T-cell (primary cell): Measurements from ENCODE around the gene EIF3C. TPM values are rescaled to one million over a fixed set of nuclear protein-coding genes. Genes with fewer than 3 reads are reported as not detected.
A peak's percentile ranks its signal among the peaks of the same experiment; 100 is the strongest.
"Not testable (repeated sequence)": the region's sequence is repeated elsewhere in the genome, so short reads cannot be mapped to it uniquely, and the experiment has no call there.

ENCODE experiments used
- ATAC-seq, 4 experiments: fragments of 200-7000 bp in 3 of 4; fragments of 150-1000 bp in 1 of 4; cut with Tn5 transposase; replicated peaks in 1 of 4; 1 replicate in 3 of 4; 2 replicates in 1 of 4; pipeline ENCODE4 v1.10.0; 2021; ENCODE audit warnings: moderate library complexity in 3 of 4, mild to moderate bottlenecking in 2 of 4, moderate number of reproducible peaks in 1 of 4
- CTCF ChIA-PET, 2 donors: fragments of 300-600 bp; sonication (Branson Sonifier 250); formaldehyde crosslinking; loops; one replicate each; lab custom pipeline; 2022; ENCODE audit warnings: antibody characterized with exemption in 2 of 2; lab: Charles Lee
- POLR2A ChIA-PET, 2 donors: fragments of 300-600 bp; sonication (Branson Sonifier 250); formaldehyde crosslinking; loops; one replicate each; lab custom pipeline; 2022; ENCODE audit warnings: antibody characterized with exemption in 2 of 2; lab: Charles Lee
- DNase-seq, 35 experiments: peaks; one replicate each; pipeline versions ENCODE4 v3.0.0 to v3.0.0-alpha.2; 2013 to 2023
- H3K27ac ChIP-seq: one replicate; pipeline ENCODE4 v1.5.1; 2013; ENCODE audit warnings: low read length
- H3K27me3 ChIP-seq, 2 experiments: replicated peaks in 1 of 2; 1 replicate in 1 of 2; 2 replicates in 1 of 2; pipeline versions ENCODE4 v1.6.1 to v1.7.0; 2013; ENCODE audit warnings: low read length in 1 of 2, mixed read lengths in 1 of 2; ENCODE audit not compliant: control insufficient read depth in 2 of 2, insufficient read depth in 2 of 2; ENCODE audit errors: extremely low read depth in 1 of 2
- H3K36me3 ChIP-seq, 2 donors: 1 replicate in 1 of 2; 2 replicates in 1 of 2; pipeline versions ENCODE4 v1.6.1 to v1.7.0; 2013; ENCODE audit warnings: low read length in 1 of 2; ENCODE audit not compliant: control insufficient read depth in 2 of 2, insufficient read depth in 1 of 2; ENCODE audit errors: extremely low read depth in 1 of 2
- H3K4me1 ChIP-seq, 2 experiments: 1 replicate in 1 of 2; 2 replicates in 1 of 2; pipeline versions ENCODE4 v1.6.1 to v1.7.0; 2013; ENCODE audit warnings: low read length in 2 of 2, mixed read lengths in 1 of 2; ENCODE audit not compliant: insufficient read depth in 2 of 2, control insufficient read depth in 1 of 2; ENCODE audit errors: extremely low read depth in 1 of 2
- H3K4me3 ChIP-seq, 2 donors: 1 replicate in 1 of 2; 2 replicates in 1 of 2; pipeline versions ENCODE4 v1.5.1 to v1.7.0; 2013; ENCODE audit warnings: mild to moderate bottlenecking in 2 of 2, low read length in 1 of 2, moderate library complexity in 1 of 2; ENCODE audit not compliant: control insufficient read depth in 1 of 2; ENCODE audit errors: extremely low read depth in 1 of 2
- H3K9me3 ChIP-seq: 2 replicates; pipeline ENCODE4 v1.7.0; 2013
- H3K27ac Mint-ChIP-seq, 2 donors: one replicate each; pipeline ENCODE4 v1.8.0; 2020 to 2021; ENCODE audit warnings: mild to moderate bottlenecking in 2 of 2, mixed read lengths in 2 of 2
- H3K27me3 Mint-ChIP-seq, 2 donors: one replicate each; pipeline ENCODE4 v1.8.0; 2021 to 2022; ENCODE audit warnings: mixed read lengths in 2 of 2
- H3K36me3 Mint-ChIP-seq: one replicate; pipeline ENCODE4 v1.8.0; 2021; ENCODE audit warnings: mixed read lengths
- H3K4me1 Mint-ChIP-seq, 3 donors: one replicate each; pipeline ENCODE4 v1.8.0; 2020 to 2022; ENCODE audit warnings: mixed read lengths in 3 of 3, mild to moderate bottlenecking in 1 of 3
- H3K4me3 Mint-ChIP-seq, 3 donors: one replicate each; pipeline ENCODE4 v1.8.0; 2020 to 2022; ENCODE audit warnings: mild to moderate bottlenecking in 3 of 3, mixed read lengths in 3 of 3, moderate library complexity in 3 of 3
- H3K9me3 Mint-ChIP-seq, 3 donors: one replicate each; pipeline ENCODE4 v1.8.0; 2020 to 2022; ENCODE audit warnings: mixed read lengths in 3 of 3
- WGBS: methylation state at CpG from one replicate; pipeline ENCODE4 v1.1.5; 2013; ENCODE audit warnings: missing lambda C conversion rate; ENCODE audit not compliant: insufficient coverage; 5-methylcytosine and 5-hydroxymethylcytosine counted together
- total RNA-seq, 35 experiments: library from RNA in 6 of 35; stranded (reverse) in 6 of 35; fragments of 120-200 nt in 1 of 35; gene quantifications; one replicate each; pipeline versions ENCODE4 v1.2.1 to v1.2.4 and lab custom pipeline; 2013 to 2026

EIF3C gene
- total RNA-seq, result 100 to 1,000 TPM; 196 to 414 (median 337) TPM
- total RNA-seq (2013), result 347 TPM
- 2.4 to 20.1 (median 5.0) reads per million in 29 experiments for total RNA-seq (lab: John Stamatoyannopoulos, UW)

GRCh38 chr16:28711220-28712083 is at the start of gene EIF3C:
Gene EIF3C, plus strand, starts transcription at chr16:28711464. Its CDS starts 223 bp downstream, at chr16:28711687.
- CTCF ChIA-PET, H3K4me1 ChIP-seq, H3K9me3 ChIP-seq, H3K27ac Mint-ChIP-seq, H3K27me3 Mint-ChIP-seq, H3K4me1 Mint-ChIP-seq, DNase-seq, H3K9me3 Mint-ChIP-seq, H3K27ac ChIP-seq, H3K27me3 ChIP-seq, H3K36me3 ChIP-seq, POLR2A ChIA-PET, H3K4me3 ChIP-seq, H3K4me3 Mint-ChIP-seq, H3K36me3 Mint-ChIP-seq: not testable (repeated sequence)
- WGBS, result no CpG with 5 or more reads among the region's 66 CpGs
- peak; percentile 100 for ATAC-seq

- CTCF ChIA-PET, H3K9me3 Mint-ChIP-seq, H3K4me3 Mint-ChIP-seq, H3K4me3 ChIP-seq, POLR2A ChIA-PET, H3K36me3 ChIP-seq, H3K4me1 ChIP-seq, H3K27ac Mint-ChIP-seq, ATAC-seq, H3K27me3 ChIP-seq, DNase-seq, H3K36me3 Mint-ChIP-seq, H3K27me3 Mint-ChIP-seq, H3K4me1 Mint-ChIP-seq, H3K27ac ChIP-seq, H3K9me3 ChIP-seq: not testable (repeated sequence)
- WGBS, result no CpG with 5 or more reads among the region's 25 CpGs
Observed at GRCh38 chr16:28666264-28666663, 45.0 kb upstream of the EIF3C start.

GRCh38 chr16:28667480-28667879 is 43.8 kb upstream of the EIF3C start:
- no CpG with 5 or more reads among the region's 7 CpGs for WGBS
- POLR2A ChIA-PET, H3K27me3 Mint-ChIP-seq, H3K9me3 Mint-ChIP-seq, ATAC-seq, H3K27ac ChIP-seq, H3K27ac Mint-ChIP-seq, H3K4me3 Mint-ChIP-seq, H3K4me3 ChIP-seq, CTCF ChIA-PET, H3K4me1 Mint-ChIP-seq, H3K27me3 ChIP-seq, DNase-seq, H3K36me3 ChIP-seq, H3K36me3 Mint-ChIP-seq, H3K4me1 ChIP-seq, H3K9me3 ChIP-seq: not testable (repeated sequence)

- H3K27ac Mint-ChIP-seq, POLR2A ChIA-PET, CTCF ChIA-PET, H3K27ac ChIP-seq, H3K27me3 Mint-ChIP-seq, H3K4me1 ChIP-seq, H3K4me3 Mint-ChIP-seq, H3K9me3 ChIP-seq, H3K36me3 ChIP-seq, H3K36me3 Mint-ChIP-seq, H3K27me3 ChIP-seq, H3K9me3 Mint-ChIP-seq, DNase-seq, ATAC-seq, H3K4me3 ChIP-seq, H3K4me1 Mint-ChIP-seq: not testable (repeated sequence)
- WGBS, result no CpG with 5 or more reads among the region's 4 CpGs
Observed at GRCh38 chr16:28668199-28668598, 43.1 kb upstream of the EIF3C start.

GRCh38 chr16:28688327-28688952 is 22.8 kb upstream of the EIF3C start:
- H3K27ac ChIP-seq, H3K9me3 Mint-ChIP-seq, H3K27me3 Mint-ChIP-seq, H3K9me3 ChIP-seq, H3K4me1 ChIP-seq, H3K4me3 Mint-ChIP-seq, H3K36me3 ChIP-seq, H3K4me1 Mint-ChIP-seq, H3K36me3 Mint-ChIP-seq, H3K27ac Mint-ChIP-seq, H3K4me3 ChIP-seq, H3K27me3 ChIP-seq, POLR2A ChIA-PET, CTCF ChIA-PET: not testable (repeated sequence)
- DNase-seq (peak in 1 of 35 experiments; percentile 4), ATAC-seq (peak; percentile 84 to 96 (median 94))
- WGBS, result no CpG with 5 or more reads among the region's 10 CpGs

GRCh38 chr16:28689425-28689824 is 21.8 kb upstream of the EIF3C start:
- H3K4me3 Mint-ChIP-seq, H3K27ac Mint-ChIP-seq, CTCF ChIA-PET, H3K27ac ChIP-seq, H3K36me3 ChIP-seq, DNase-seq, H3K4me1 Mint-ChIP-seq, H3K9me3 Mint-ChIP-seq, H3K4me3 ChIP-seq, H3K27me3 Mint-ChIP-seq, H3K9me3 ChIP-seq, H3K4me1 ChIP-seq, H3K36me3 Mint-ChIP-seq, H3K27me3 ChIP-seq, POLR2A ChIA-PET: not testable (repeated sequence)
- peak in 1 of 4 experiments; percentile 68 for ATAC-seq
- no CpG with 5 or more reads among the region's 13 CpGs for WGBS
